ENCODE measurements around the gene ONECUT2.

GRCh38 chr18:57430079-57431001 is 4.8 kb upstream of the ONECUT2 start:
- TF ChIP-seq, protein P1, sequence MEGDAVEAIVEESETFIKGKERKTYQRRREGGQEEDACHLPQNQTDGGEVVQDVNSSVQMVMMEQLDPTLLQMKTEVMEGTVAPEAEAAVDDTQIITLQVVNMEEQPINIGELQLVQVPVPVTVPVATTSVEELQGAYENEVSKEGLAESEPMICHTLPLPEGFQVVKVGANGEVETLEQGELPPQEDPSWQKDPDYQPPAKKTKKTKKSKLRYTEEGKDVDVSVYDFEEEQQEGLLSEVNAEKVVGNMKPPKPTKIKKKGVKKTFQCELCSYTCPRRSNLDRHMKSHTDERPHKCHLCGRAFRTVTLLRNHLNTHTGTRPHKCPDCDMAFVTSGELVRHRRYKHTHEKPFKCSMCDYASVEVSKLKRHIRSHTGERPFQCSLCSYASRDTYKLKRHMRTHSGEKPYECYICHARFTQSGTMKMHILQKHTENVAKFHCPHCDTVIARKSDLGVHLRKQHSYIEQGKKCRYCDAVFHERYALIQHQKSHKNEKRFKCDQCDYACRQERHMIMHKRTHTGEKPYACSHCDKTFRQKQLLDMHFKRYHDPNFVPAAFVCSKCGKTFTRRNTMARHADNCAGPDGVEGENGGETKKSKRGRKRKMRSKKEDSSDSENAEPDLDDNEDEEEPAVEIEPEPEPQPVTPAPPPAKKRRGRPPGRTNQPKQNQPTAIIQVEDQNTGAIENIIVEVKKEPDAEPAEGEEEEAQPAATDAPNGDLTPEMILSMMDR (IDR thresholded peaks at IDR 0.05; ENCODE audit: low read length) = no peak
- TF ChIP-seq EZH2 (IDR thresholded peaks at IDR 0.05; ENCODE audit: borderline replicate concordance, low read length) = no peak

Data from OCI-LY1 (cell line).